GM18951 (cell line): ENCODE results near the gene SUN1.
"Not testable (repeated sequence)": the region's sequence is repeated elsewhere in the genome, so short reads cannot be mapped to it uniquely, and the experiment has no call there.

ENCODE experiments used
- POLR2A ChIP-seq: IDR thresholded peaks from 4 replicates; pipeline ENCODE4 v1.6.1; 2011; ENCODE audit warnings: mild to moderate bottlenecking; ENCODE audit not compliant: insufficient read length, insufficient read depth; ENCODE audit errors: extremely low read depth
- in situ Hi-C: fragments of 300-500 bp; cut with MboI; formaldehyde crosslinking; loops from one replicate; pipeline ENCODE4 v1.12.0; 2022; ENCODE audit warnings: low sequenced_read_pairs, mixed read lengths, inconsistent platforms; ENCODE audit not compliant: unreplicated experiment

SUN1 gene

DNA sequence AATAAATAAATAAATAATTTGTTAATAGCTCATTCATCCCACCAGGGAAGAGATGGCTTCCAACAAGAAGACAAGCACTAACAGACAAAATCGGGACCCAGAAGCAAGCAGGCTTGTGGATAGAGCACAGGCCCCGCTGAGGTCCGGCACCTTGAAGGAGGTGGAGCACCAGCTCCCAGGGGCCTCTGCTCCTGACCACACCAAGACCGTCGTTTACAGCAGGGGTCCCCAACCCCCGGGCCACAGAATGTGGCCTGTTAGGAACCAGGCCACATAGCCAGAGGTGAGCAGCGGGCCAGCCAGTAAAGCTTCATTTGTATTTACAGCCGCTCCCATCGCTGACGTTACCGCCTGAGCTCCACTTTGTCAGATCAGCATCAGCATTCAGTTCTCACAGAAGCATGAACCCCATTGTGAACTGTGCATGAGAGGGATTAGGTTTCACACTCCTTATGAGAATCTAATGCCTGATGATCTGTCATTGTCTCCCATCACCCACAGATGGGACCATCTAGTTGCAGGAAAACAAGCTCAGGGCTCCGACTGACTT lies 33.3 kb upstream of the SUN1 start:
- no peak for TF ChIP-seq POLR2A
- in situ Hi-C loops: loop anchor here (25.0 kb wide), 1 partner anchor 163 kb away; the partner anchor contains the start of gene ADAP1

- no peak for TF ChIP-seq POLR2A
- in situ Hi-C loops: no loop called here
Measured at GRCh38 chr7:800692-801091, 31.6 kb upstream of the SUN1 start.

GRCh38 chr7:801351-801750 lies 30.9 kb upstream of the SUN1 start:
- in situ Hi-C loops: not testable (repeated sequence)

GRCh38 chr7:801940-802381 lies 30.3 kb upstream of the SUN1 start:
- in situ Hi-C loops: no loop called here
- TF ChIP-seq POLR2A: no peak

DNA sequence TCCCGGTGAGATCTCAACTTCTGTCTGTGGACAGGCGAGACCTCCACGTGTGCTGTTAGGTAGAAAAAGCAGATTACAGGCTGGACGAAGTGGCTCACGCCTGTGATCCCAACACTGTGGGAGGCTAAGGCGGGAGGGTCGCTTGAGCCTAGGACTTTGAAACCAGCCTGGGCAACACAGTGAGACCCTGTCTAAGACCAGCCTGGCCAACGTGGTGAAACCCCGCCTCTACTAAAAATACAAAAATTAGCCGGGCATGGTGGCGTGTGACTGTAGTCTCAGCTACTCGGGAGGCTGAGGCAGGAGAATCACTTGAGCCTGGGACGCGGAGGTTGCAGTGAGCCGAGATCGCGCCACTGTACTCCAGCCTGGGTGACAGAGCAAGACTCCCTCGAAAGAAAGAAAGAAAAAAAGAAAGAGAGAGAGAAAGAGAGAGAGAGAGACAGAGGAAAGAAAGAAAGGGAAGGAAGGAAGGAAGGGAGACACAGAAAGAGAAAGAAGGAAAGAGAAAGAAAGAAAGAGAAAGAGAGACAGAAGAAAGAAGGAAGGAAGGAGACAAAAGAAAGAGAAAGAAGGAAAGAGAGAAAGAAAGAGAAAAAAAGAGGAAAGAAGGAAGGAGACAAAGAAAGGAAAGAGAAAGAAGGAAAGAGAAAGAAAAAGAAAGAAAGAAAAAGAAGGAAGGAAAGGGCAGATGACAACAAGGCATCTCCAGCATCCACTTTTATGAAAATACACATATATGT lies 29.6 kb upstream of the SUN1 start:
- TF ChIP-seq POLR2A: no peak
- in situ Hi-C loops: no loop called here

- in situ Hi-C loops: no loop called here
- TF ChIP-seq POLR2A: no peak
Measured at GRCh38 chr7:803243-803635, 29.0 kb upstream of the SUN1 start.

DNA sequence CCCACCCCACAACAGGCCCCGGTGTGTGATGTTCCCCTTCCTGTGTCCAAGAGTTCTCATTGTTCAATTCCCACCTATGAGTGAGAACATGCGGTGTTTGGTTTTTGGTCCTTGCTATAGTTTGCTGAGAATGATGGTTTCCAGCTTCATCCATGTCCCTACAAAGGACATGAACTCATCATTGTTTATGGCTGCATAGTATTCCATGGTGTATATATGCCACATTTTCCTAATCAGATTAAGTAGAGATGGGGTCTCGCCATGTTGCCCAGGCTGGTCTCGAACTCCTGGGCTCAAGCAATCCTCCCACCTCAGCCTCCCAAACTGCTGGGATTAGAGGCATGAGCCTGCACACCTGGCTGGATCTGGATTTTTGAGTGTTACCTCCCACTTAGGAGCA lies 28.5 kb upstream of the SUN1 start:
- in situ Hi-C loops: not testable (repeated sequence)

DNA sequence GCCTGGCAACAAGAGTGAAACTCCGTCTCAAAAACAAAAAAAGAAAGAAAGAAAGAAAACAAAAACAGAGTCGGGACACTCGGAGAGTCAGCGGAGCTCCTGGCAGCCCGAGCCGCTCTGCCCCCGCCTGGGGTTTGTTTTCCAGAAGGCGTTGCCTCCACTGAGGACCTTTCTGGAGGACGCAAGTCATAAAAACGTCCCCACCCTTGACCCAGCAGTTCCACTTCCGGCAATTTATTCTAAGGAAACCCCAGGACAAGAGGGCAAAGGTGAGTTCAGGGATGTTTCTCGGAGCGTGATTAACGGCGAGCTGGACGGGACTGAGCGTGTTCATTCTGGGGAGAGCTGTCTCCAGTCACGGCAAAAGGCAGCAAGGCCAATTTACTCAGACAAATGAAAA lies 27.0 kb upstream of the SUN1 start:
- no peak for TF ChIP-seq POLR2A
- in situ Hi-C loops: no loop called here

DNA sequence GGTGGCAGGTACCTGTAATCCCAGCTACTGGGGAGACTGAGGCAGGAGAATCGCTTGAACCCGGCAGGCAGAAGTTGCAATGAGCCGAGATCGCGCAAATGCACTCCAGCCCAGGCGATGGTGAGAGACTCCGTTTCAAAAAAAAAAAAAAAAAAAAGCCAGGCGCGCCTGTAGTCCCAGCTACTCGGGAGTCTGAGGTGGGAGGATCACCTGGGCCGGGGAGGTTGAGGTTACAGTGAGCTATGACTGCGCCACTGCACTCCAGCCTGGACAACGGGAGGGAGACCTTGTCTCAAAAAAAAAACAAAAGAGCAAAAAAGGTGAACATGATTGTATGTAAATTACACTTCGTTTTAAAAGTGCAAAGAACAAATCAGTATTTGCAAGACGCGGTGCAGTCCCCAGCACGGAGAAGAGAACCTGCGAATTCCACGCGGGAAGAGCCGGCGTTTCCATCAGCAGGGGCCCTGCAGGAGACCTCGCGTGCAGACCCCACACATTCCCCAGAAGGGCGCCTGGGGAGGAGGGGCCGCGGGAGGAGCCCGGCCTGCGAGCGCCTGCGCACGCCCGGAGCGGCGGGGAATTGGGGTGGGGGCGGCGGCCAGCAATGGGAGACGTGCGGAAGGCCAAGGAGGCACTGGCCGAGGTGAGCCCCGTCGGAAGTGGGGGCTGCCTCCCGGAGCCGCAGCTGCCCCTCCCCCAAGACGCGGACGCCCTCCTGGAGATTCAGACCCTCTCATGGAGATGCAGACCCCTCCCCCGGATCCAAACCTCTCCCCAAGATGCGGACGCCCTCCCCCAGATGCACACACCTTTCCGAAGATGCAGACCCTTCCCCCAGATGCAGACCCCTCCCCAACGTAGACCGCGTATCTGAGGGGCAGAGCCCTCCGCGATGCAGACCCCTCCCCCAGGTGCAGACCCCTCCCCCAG lies 16.7 kb upstream of the SUN1 start:
- in situ Hi-C loops: no loop called here
- no peak for TF ChIP-seq POLR2A

- in situ Hi-C loops: no loop called here
- TF ChIP-seq POLR2A: peak; percentile 83
Measured at GRCh38 chr7:816300-816750, 16.0 kb upstream of the SUN1 start.

GRCh38 chr7:816751-817671 lies 15.3 kb upstream of the SUN1 start:
- in situ Hi-C loops: no loop called here
- no peak for TF ChIP-seq POLR2A

GRCh38 chr7:818031-818699 lies 14.1 kb upstream of the SUN1 start:
- no peak for TF ChIP-seq POLR2A

More at GRCh38 chr7:818031-818699, 14.1 kb upstream of the SUN1 start:
- in situ Hi-C loops: no loop called here
